HepG2 (cell line): Measurements from ENCODE around the gene ATP13A3. TPM values are rescaled to one million over a fixed set of nuclear protein-coding genes. Genes with fewer than 3 reads are reported as not detected.

Experiments
- ATAC-seq: fragments of 200-7000 bp; cut with Tn5 transposase; 3 replicates; pipeline ENCODE4 v1.9.1; 2020; ENCODE audit warnings: mild to moderate bottlenecking, moderate library complexity
- BruUV-seq: library from RNA; stranded (reverse); fragments of 400-500 nt; replicated peaks from 2 replicates; lab custom pipeline; 2021; lab: Mats Ljungman, UMichigan
- CTCF ChIA-PET: fragments of 300-600 bp; formaldehyde crosslinking; extraction: SDS; loops from one replicate; lab custom pipeline; 2021; ENCODE audit warnings: low total read pairs, inconsistent platforms, low intra/inter-chr PET ratio; lab: Yijun Ruan, JAX
- POLR2A ChIA-PET: fragments of 350-600 bp; sonication (Branson Sonifier 250); formaldehyde crosslinking; loops from one replicate; lab custom pipeline; 2020; ENCODE audit warnings: antibody characterized with exemption, inconsistent platforms; lab: Yijun Ruan, JAX
- DNase-seq: peaks from one replicate; pipeline ENCODE4 v3.0.0-alpha.2; 2015; ENCODE audit warnings: low spot score
- FAIRE-seq: peaks from 3 replicates; lab custom pipeline; 2011; peaks lifted over from hg19 to GRCh38; lab: Jason Lieb, UNC
- H2AFZ ChIP-seq: one replicate; pipeline ENCODE4 v1.6.1; 2011; ENCODE audit warnings: low read length, inconsistent platforms
- H3K27ac ChIP-seq: fragments of 300-600 bp; 3 replicates; pipeline ENCODE4 v1.8.0; 2011; ENCODE audit warnings: mixed run types, mild to moderate bottlenecking, mixed read lengths, low read length, inconsistent platforms; ENCODE audit not compliant: insufficient read depth; ENCODE audit errors: extremely low read length
- H3K27me3 ChIP-seq, 2 experiments: fragments of 200-600 bp in 1 of 2; 2 replicates in 1 of 2; 3 replicates in 1 of 2; pipeline versions ENCODE4 v1.6.0 to v1.8.0; 2011; ENCODE audit warnings: low read length in 2 of 2, mild to moderate bottlenecking in 2 of 2, moderate library complexity in 2 of 2, inconsistent platforms in 1 of 2; ENCODE audit not compliant: insufficient read depth in 2 of 2, control insufficient read depth in 1 of 2
- H3K36me3 ChIP-seq, 2 experiments: fragments of 200-600 bp in 1 of 2; replicated peaks in 1 of 2; 2 replicates in 1 of 2; 3 replicates in 1 of 2; pipeline versions ENCODE4 v1.5.1 to v1.8.0; 2011; ENCODE audit warnings: low read length in 2 of 2, inconsistent platforms in 1 of 2; ENCODE audit not compliant: insufficient read depth in 2 of 2, control insufficient read depth in 1 of 2
- H3K4me1 ChIP-seq: 2 replicates; pipeline ENCODE4 v1.5.1; 2012; ENCODE audit warnings: low read length, inconsistent platforms; ENCODE audit not compliant: insufficient read depth
- H3K4me2 ChIP-seq: 2 replicates; pipeline ENCODE4 v1.6.0; 2011; ENCODE audit warnings: low read depth, low read length, inconsistent platforms
- H3K4me3 ChIP-seq, 3 experiments: fragments of 200-600 bp in 1 of 3; sonication (generic), shearing (Covaris generic) in 1 of 3; replicated peaks in 1 of 3; 2 replicates each; pipeline ENCODE4 v1.5.1; 2011 to 2016; ENCODE audit warnings: low read length in 3 of 3, inconsistent platforms in 2 of 3, low read depth in 2 of 3, mild to moderate bottlenecking in 2 of 3, control low read depth in 1 of 3, mixed read lengths in 1 of 3; ENCODE audit not compliant: insufficient read depth in 1 of 3
- H3K79me2 ChIP-seq: one replicate; pipeline ENCODE4 v1.6.1; 2011; ENCODE audit warnings: low read length, inconsistent platforms; ENCODE audit not compliant: insufficient read depth
- H3K9ac ChIP-seq: 2 replicates; pipeline ENCODE4 v1.6.0; 2011; ENCODE audit warnings: mild to moderate bottlenecking, low read depth, low read length, inconsistent platforms; ENCODE audit not compliant: insufficient read depth
- H3K9me3 ChIP-seq: 2 replicates; pipeline ENCODE4 v1.5.1; 2012; ENCODE audit warnings: mild to moderate bottlenecking, low read length
- H4K20me1 ChIP-seq: 2 replicates; pipeline ENCODE4 v1.6.0; 2011; ENCODE audit warnings: inconsistent platforms, mild to moderate bottlenecking, low read length, moderate library complexity; ENCODE audit not compliant: insufficient read depth
- MATR3 ChIP-seq: sonication (generic); formaldehyde crosslinking; IDR thresholded peaks from 2 replicates; pipeline ENCODE4 v1.4.0; 2020; ENCODE audit warnings: missing genetic modification reagents
- NFIC ChIP-seq: IDR thresholded peaks from 2 replicates; pipeline ENCODE4 v1.6.1; 2012; ENCODE audit warnings: mild to moderate bottlenecking, low read length, inconsistent platforms
- PTBP1 ChIP-seq: fragments of 200-400 bp; formaldehyde crosslinking; IDR thresholded peaks from 2 replicates; pipeline ENCODE4 v1.6.1; 2018; ENCODE audit warnings: low read length, low read depth; ENCODE audit not compliant: poor library complexity, severe bottlenecking
- REPIN1 ChIP-seq: sonication (generic); formaldehyde crosslinking; IDR thresholded peaks from 2 replicates; pipeline ENCODE4 v1.8.0; 2022; ENCODE audit warnings: missing genetic modification reagents, low read depth, mild to moderate bottlenecking, borderline replicate concordance
- SOX13 ChIP-seq, 3 experiments: fragments of 450-650 bp in 1 of 3; sonication (generic) in 1 of 3; formaldehyde crosslinking in 1 of 3; IDR thresholded peaks in 2 of 3; conservative IDR thresholded peaks in 1 of 3; 2 replicates each; pipeline versions ENCODE4 v1.5.0 to v1.6.1; 2016 to 2020; ENCODE audit warnings: antibody characterized with exemption in 1 of 3, mild to moderate bottlenecking in 1 of 3, missing compliant biosample characterization in 1 of 3, missing genetic modification reagents in 1 of 3, moderate library complexity in 1 of 3
- ZNF251 ChIP-seq: sonication (generic); formaldehyde crosslinking; IDR thresholded peaks from 2 replicates; pipeline ENCODE4 v1.9.0; 2021; ENCODE audit warnings: mild to moderate bottlenecking, missing genetic modification reagents
- ZNF30 ChIP-seq: sonication (generic); formaldehyde crosslinking; IDR thresholded peaks from 2 replicates; pipeline ENCODE4 v1.5.0; 2020; ENCODE audit warnings: mild to moderate bottlenecking, missing genetic modification reagents
- in situ Hi-C: cut with HindIII; loops from 2 replicates; pipeline ENCODE4 v1.10.0; 2017; ENCODE audit warnings: low pct_unique_long_range_greater_than_20kb; ENCODE audit not compliant: extremely low pct_ligation_motif_present
- intact Hi-C: fragments of 100-400 bp; cut with micrococcal nuclease; formaldehyde crosslinking; loops from one replicate; pipeline ENCODE4 v1.10.0; 2022; ENCODE audit not compliant: unreplicated experiment
- polyA plus RNA-seq, 8 experiments: library from polyadenylated mRNA; depleted of rRNA in 3 of 8; stranded (reverse) in 7 of 8; unstranded in 1 of 8; fragments of >200 nt; fragmentation: Illumina TruSeq in 4 of 8; extraction: Trizol in 4 of 8; gene quantifications; 2 replicates each; pipeline versions ENCODE4 v1.2.1 to v1.2.3, GENCODE V29; 2011 to 2016; ENCODE audit warnings: low read depth in 4 of 8, missing spikeins in 1 of 8, mixed read lengths in 1 of 8; ENCODE audit not compliant: insufficient read depth in 1 of 8
- total RNA-seq, 5 experiments: library from RNA; depleted of rRNA; stranded (reverse); fragments of >200 nt; fragmentation: Illumina TruSeq; extraction: Trizol; gene quantifications; 2 replicates each; pipeline ENCODE4 v1.2.3, GENCODE V29; 2016; ENCODE audit warnings: low read depth in 1 of 5
- TF ChIP-seq, protein P1 (sequence below): sonication (generic); formaldehyde crosslinking; IDR thresholded peaks from 2 replicates; pipeline ENCODE4 v1.4.0; 2020; ENCODE audit warnings: missing genetic modification reagents
- TF ChIP-seq, protein P2 (sequence below): sonication (generic); formaldehyde crosslinking; IDR thresholded peaks from 2 replicates; pipeline ENCODE4 v1.4.0; 2020; ENCODE audit warnings: missing genetic modification reagents
- TF ChIP-seq, protein P3 (sequence below): sonication (generic); formaldehyde crosslinking; IDR thresholded peaks from 2 replicates; pipeline ENCODE4 v1.4.0; 2020; ENCODE audit warnings: missing genetic modification reagents, borderline replicate concordance
- TF ChIP-seq, protein P4 (sequence below): sonication (generic); IDR thresholded peaks from 2 replicates; pipeline ENCODE4 v1.6.1; 2016; ENCODE audit warnings: low read depth, borderline replicate concordance

ATP13A3 gene
- total and polyA plus RNA-seq, 2 of the 13 experiments (the other 11 are each of a cell fraction or from before 2014, with no cell fraction given), result 44.9 to 80.8 TPM

DNA sequence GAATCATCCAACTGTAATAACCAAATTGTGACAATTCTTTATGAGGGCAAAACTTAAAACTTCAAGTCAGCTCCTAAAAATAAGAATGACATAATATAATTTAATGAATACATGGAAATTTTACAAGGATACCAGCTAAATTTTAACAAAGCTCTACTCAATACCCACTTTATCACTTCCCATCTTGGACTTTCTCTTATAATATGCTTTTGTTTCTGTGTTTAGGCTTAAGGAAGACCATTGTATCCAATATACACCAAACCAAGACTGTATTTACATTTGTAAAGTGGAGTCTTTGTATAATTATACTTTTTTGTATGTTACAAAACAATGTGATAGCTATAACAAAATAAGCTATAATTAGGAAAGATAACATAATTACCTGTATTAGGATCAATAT, 16.8 kb downstream of the ATP13A3 start:
- no peak overlapping the region for H2AFZ ChIP-seq
- no peak overlapping the region for H3K4me3 ChIP-seq
- ATAC-seq (no peak), DNase-seq (no peak), FAIRE-seq (no peak)
- H3K9ac ChIP-seq, result no peak overlapping the region
- BruUV-seq, result no TSS peak
- intact Hi-C loops, result no loop called here
- H3K4me1 ChIP-seq, result peaks cover 36% of the 10 kb centered on the region
- no peak overlapping the region for H3K27ac ChIP-seq
- no peak for TF ChIP-seq ZNF251 (CRISPR knock-in tag)
- TF ChIP-seq, protein P1, sequence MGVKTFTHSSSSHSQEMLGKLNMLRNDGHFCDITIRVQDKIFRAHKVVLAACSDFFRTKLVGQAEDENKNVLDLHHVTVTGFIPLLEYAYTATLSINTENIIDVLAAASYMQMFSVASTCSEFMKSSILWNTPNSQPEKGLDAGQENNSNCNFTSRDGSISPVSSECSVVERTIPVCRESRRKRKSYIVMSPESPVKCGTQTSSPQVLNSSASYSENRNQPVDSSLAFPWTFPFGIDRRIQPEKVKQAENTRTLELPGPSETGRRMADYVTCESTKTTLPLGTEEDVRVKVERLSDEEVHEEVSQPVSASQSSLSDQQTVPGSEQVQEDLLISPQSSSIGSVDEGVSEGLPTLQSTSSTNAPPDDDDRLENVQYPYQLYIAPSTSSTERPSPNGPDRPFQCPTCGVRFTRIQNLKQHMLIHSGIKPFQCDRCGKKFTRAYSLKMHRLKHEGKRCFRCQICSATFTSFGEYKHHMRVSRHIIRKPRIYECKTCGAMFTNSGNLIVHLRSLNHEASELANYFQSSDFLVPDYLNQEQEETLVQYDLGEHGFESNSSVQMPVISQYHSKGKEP (CRISPR knock-in tag), result no peak
- TF ChIP-seq REPIN1 (CRISPR knock-in tag), result no peak
- no peak for TF ChIP-seq NFIC
- no peak for TF ChIP-seq PTBP1
- TF ChIP-seq, protein P2, sequence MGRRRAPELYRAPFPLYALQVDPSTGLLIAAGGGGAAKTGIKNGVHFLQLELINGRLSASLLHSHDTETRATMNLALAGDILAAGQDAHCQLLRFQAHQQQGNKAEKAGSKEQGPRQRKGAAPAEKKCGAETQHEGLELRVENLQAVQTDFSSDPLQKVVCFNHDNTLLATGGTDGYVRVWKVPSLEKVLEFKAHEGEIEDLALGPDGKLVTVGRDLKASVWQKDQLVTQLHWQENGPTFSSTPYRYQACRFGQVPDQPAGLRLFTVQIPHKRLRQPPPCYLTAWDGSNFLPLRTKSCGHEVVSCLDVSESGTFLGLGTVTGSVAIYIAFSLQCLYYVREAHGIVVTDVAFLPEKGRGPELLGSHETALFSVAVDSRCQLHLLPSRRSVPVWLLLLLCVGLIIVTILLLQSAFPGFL, result no peak
- TF ChIP-seq SOX13 (IDR thresholded peaks at IDR 0.05), result no peak
- TF ChIP-seq SOX13 (CRISPR knock-in tag; conservative IDR thresholded peaks at IDR 0.05 in 1 of 2, IDR thresholded peaks at IDR 0.05 in 1 of 2), result no peak
- TF ChIP-seq ZNF30, result no peak
- TF ChIP-seq, protein P3, sequence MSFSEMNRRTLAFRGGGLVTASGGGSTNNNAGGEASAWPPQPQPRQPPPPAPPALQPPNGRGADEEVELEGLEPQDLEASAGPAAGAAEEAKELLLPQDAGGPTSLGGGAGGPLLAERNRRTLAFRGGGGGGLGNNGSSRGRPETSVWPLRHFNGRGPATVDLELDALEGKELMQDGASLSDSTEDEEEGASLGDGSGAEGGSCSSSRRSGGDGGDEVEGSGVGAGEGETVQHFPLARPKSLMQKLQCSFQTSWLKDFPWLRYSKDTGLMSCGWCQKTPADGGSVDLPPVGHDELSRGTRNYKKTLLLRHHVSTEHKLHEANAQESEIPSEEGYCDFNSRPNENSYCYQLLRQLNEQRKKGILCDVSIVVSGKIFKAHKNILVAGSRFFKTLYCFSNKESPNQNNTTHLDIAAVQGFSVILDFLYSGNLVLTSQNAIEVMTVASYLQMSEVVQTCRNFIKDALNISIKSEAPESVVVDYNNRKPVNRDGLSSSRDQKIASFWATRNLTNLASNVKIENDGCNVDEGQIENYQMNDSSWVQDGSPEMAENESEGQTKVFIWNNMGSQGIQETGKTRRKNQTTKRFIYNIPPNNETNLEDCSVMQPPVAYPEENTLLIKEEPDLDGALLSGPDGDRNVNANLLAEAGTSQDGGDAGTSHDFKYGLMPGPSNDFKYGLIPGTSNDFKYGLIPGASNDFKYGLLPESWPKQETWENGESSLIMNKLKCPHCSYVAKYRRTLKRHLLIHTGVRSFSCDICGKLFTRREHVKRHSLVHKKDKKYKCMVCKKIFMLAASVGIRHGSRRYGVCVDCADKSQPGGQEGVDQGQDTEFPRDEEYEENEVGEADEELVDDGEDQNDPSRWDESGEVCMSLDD (CRISPR knock-in tag), result no peak
- TF ChIP-seq, protein P4, sequence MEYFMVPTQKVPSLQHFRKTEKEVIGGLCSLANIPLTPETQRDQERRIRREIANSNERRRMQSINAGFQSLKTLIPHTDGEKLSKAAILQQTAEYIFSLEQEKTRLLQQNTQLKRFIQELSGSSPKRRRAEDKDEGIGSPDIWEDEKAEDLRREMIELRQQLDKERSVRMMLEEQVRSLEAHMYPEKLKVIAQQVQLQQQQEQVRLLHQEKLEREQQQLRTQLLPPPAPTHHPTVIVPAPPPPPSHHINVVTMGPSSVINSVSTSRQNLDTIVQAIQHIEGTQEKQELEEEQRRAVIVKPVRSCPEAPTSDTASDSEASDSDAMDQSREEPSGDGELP, result no peak
- TF ChIP-seq MATR3, result no peak
- in situ Hi-C loops, result no loop called here
- no peaks in the 10 kb centered on the region for H3K27me3 ChIP-seq
- peaks cover 96% of the 10 kb centered on the region for H3K79me2 ChIP-seq
- H4K20me1 ChIP-seq, result peaks cover 48% of the 10 kb centered on the region
- ChIA-PET CTCF (no interaction called here), POLR2A (interaction anchor here (3.1 kb wide), 1 partner anchor 114 kb away, joined by 13 read pairs; no protein-coding TSS in a partner anchor)
- no peaks in the 10 kb centered on the region for H3K9me3 ChIP-seq
- peaks cover 0 to 8% of the 10 kb centered on the region in 2 experiments; a peak in 2 of 5 replicates for H3K36me3 ChIP-seq
- H3K4me2 ChIP-seq, result no peak overlapping the region
